Skeletal muscle satellite cell (primary cell): ENCODE results near the gene STX5. TPM values are rescaled to one million over a fixed set of nuclear protein-coding genes. Genes with fewer than 3 reads are reported as not detected.

Experiments used
- H3K27me3 ChIP-seq: 2 replicates; pipeline ENCODE4 v1.7.0; 2013; ENCODE audit warnings: low read length; ENCODE audit not compliant: control insufficient read depth, insufficient read depth
- H3K36me3 ChIP-seq: 2 replicates; pipeline ENCODE4 v1.7.0; 2013; ENCODE audit warnings: mild to moderate bottlenecking, control low read depth, low read length; ENCODE audit not compliant: insufficient read depth
- H3K4me1 ChIP-seq: 2 replicates; pipeline ENCODE4 v1.7.0; 2013; ENCODE audit warnings: low read length; ENCODE audit not compliant: control insufficient read depth, insufficient read depth
- H3K4me2 ChIP-seq: 2 replicates; pipeline ENCODE4 v1.7.0; 2013; ENCODE audit warnings: mild to moderate bottlenecking, low read length
- H3K4me3 ChIP-seq: 2 replicates; pipeline ENCODE4 v1.7.0; 2013; ENCODE audit warnings: low read length
- H3K9ac ChIP-seq: 2 replicates; pipeline ENCODE4 v1.7.0; 2013; ENCODE audit warnings: mild to moderate bottlenecking, low read depth, low read length, moderate library complexity
- H3K9me3 ChIP-seq: replicated peaks from 2 replicates; pipeline ENCODE4 v1.7.0; 2013; ENCODE audit warnings: mild to moderate bottlenecking, control low read depth, low read length
- total RNA-seq: library from RNA; depleted of rRNA; stranded (reverse); fragments of >200 nt; gene quantifications from 2 replicates; pipeline ENCODE4 v1.2.3, GENCODE V29; 2012; rRNA removed

Gene STX5, protein sequence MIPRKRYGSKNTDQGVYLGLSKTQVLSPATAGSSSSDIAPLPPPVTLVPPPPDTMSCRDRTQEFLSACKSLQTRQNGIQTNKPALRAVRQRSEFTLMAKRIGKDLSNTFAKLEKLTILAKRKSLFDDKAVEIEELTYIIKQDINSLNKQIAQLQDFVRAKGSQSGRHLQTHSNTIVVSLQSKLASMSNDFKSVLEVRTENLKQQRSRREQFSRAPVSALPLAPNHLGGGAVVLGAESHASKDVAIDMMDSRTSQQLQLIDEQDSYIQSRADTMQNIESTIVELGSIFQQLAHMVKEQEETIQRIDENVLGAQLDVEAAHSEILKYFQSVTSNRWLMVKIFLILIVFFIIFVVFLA
- 21.0 and 29.1 TPM in 2 replicates for total RNA-seq

DNA sequence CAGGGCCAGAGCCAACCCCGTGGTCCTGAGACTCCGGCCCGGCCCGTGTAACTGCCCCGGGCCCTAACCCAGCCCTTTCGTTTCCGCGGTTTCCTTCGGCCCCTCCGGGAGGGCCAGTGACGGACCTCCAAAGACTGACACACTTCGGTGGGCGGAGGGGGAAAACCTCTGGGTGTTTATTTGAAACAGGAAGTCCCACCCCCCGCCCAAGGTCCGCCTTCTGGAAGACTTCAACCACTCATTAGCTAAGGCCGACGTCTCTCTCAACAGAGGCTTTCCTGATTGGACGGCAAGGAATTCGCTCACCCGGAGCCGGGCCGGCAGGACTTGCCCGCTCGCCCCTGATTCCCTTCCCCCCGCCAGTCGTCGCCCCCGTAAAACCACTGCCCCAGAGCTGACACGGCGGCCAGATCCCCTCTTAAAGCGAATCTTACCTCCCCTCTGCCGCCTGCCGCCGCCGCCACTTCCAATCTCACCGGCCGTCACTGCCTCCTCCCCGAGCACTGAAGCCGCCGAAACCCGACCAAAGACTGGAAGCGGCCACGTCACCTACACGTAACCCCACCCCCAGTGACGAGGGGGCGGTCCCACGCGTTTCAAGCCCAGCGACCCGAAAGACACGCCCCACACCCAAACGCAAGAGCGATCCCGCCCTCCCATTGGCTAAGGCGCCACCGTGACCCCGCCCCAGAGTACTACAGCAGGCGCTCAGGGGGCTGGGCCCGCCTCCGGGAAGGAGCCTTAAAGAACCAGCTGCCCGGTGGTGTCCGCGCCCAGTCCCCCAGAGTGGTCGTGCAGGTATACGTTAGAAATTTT is at the start of gene STX5:
STX5 (minus strand) TSS at position 532 of the 816 bp plus-strand sequence. CDS start 808 bp downstream, outside the sequence.
- Histone ChIP-seq H3K4me2 (peak within 1 kb of the TSS; percentile 100), H3K36me3 (peaks cover 45% of the 10 kb centered on the region)

GRCh38 chr11:62880803-62881578 is 49.1 kb upstream of the STX5 start, which contains the start of gene SLC3A2:
Gene SLC3A2 (plus strand): TSS chr11:62880896. CDS start chr11:62881024, 128 bp downstream.
- Histone ChIP-seq H3K9ac (peak within 1 kb of the TSS; percentile 100), H3K4me2 (peak within 1 kb of the TSS; percentile 96), H3K4me1 (peaks cover 40% of the 10 kb centered on the region), H3K27me3 (no peaks in the 10 kb centered on the region), H3K36me3 (peaks cover 45% of the 10 kb centered on the region), H3K4me3 (peak within 1 kb of the TSS; percentile 94), H3K9me3 (no peaks in the 10 kb centered on the region)

More for the DNA sequence above, at the start of gene STX5:
- Histone ChIP-seq H3K4me3 (peak within 1 kb of the TSS; percentile 94), H3K4me1 (peaks cover 20% of the 10 kb centered on the region), H3K9ac (peak within 1 kb of the TSS; percentile 95), H3K9me3 (no peaks in the 10 kb centered on the region), H3K27me3 (no peaks in the 10 kb centered on the region)

DNA sequence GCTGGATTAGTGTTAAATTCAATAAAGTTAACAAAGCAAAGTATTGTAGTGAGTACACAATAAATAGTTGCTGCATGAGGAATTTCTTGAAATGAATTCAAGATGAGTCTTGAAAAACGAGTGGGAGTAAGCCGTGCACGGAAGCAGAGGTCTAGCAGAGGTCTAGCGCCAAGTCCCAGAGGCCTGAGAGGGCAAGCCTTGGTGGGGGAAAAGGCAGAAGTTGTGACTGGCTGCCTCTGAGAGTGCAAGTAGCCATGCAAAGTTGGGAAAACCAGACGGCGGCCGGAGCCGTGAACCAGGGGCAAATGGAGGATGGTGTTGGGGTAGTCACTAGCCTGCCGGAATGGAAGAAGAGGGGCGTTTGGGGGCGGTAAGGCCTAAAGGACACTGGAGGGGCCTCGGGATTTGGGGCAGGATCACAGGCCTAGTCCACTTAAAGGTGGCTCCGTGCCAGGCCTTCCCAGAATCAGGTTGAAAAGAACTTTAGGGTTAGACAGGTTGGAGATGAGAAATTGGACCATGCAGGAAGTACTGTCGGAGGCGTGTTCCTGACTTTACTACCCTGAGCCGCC is 48.5 kb upstream of the STX5 start:
- peaks cover 39% of the 10 kb centered on the region for H3K36me3 ChIP-seq
- H3K4me2 ChIP-seq, result peak overlapping the region; percentile 96
- H3K9me3 ChIP-seq, result no peaks in the 10 kb centered on the region
- peak overlapping the region; percentile 94 for H3K4me3 ChIP-seq
- H3K27me3 ChIP-seq, result no peaks in the 10 kb centered on the region
- peaks cover 37% of the 10 kb centered on the region for H3K4me1 ChIP-seq
- peak overlapping the region; percentile 100 for H3K9ac ChIP-seq

DNA sequence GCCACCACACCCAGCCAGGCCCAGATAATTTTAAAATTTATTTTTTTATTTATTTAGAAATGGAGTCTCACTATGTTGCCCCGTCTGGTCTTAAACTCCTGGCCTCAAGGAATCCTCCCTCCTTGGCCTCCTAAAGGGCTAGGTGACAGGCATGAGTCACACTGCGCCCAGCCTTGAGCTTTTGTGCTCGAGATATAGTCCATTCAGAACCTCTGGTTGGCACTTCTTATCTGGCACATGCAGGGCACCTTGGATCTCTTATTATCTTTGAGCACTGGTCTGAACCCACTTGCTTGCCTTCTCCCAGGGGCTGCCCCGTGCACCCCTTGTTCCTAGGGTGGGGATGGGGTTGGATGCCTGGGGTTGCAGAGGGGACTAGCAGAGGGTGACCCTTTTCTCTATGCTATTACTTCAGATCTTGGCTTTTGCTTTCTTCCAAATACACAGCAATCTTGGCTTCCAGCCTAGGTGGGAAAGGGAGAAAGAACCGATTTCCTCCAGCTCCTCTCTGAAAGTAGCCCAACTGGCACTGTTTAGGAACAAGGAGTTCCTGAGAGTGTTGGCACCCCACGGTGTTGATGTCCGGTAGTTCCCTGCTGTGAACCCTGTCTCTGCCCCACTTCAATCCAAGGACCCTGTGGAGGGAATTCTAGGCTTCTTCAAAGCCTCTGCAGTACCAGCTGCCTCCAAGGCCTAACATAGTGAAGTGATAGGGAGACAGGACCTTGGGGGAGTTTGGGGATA is 47.6 kb upstream of the STX5 start:
- Histone ChIP-seq H3K4me3 (peak overlapping the region; percentile 94), H3K4me2 (peak overlapping the region; percentile 96), H3K36me3 (peaks cover 32% of the 10 kb centered on the region), H3K27me3 (no peaks in the 10 kb centered on the region), H3K4me1 (peaks cover 31% of the 10 kb centered on the region), H3K9me3 (no peaks in the 10 kb centered on the region), H3K9ac (peak overlapping the region; percentile 100)

DNA sequence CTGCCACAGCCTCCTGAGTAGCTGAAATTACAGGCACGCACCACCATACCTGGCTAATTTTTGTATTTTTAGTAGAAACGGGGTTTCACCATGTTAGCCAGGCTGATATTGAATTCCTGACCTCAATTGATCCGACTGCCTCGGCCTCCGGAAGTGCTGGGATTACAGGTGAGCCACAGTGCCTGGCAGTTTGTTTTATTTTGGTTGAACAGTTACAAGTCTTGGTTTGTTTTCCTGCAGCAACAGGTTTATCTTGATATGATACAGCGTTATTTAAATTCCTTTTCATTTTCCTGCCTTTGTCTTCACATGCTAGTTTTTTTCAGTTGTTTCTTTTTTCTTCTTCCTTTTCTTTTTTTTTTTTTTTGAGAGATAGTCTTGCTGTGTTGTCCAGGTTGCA is 44.9 kb upstream of the STX5 start:
- Histone ChIP-seq H3K4me2 (no peak overlapping the region), H3K36me3 (peaks cover 5% of the 10 kb centered on the region), H3K4me3 (no peak overlapping the region), H3K9ac (no peak overlapping the region), H3K9me3 (no peaks in the 10 kb centered on the region), H3K27me3 (no peaks in the 10 kb centered on the region), H3K4me1 (peaks cover 12% of the 10 kb centered on the region)

DNA sequence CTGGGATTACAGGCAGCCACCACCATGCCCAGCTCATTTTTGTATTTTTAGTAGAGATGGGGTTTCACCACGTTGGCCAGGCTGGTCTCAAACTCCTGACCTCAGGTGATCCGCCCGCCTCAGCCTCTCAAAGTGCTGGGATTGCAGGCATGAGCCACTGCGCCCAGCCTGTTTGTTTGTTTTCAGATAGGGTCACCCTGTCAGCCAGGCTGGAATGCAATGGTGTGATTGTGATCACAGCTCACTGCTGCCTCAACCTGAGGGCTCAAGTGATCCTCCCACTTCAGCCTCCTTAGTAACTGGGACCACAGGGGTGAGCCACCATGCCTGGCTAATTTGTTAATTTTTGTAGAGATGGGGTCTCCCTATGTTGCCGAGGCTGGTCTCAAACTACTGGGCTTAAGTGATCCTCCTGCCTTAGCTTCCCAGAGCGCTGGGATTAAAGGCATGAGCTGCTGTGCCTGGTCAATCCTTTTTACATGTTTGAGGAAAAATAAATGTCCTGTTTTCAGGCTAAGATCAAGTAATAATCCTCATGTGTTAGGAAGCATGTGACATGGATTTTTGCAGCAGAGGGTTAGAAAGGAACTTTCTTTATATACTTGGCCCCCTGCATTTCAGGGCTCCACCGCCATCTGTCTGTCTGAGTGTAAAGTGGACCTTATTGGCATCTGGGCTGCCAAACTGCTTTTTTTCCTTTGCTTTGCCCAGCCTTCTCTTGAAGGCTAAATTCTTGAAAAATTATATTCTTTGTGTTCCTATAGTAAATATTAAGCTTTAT is 44.0 kb upstream of the STX5 start:
- Histone ChIP-seq H3K4me3 (no peak overlapping the region), H3K36me3 (peaks cover 4% of the 10 kb centered on the region), H3K9ac (no peak overlapping the region), H3K4me2 (no peak overlapping the region), H3K4me1 (peaks cover 12% of the 10 kb centered on the region), H3K9me3 (no peaks in the 10 kb centered on the region), H3K27me3 (no peaks in the 10 kb centered on the region)

DNA sequence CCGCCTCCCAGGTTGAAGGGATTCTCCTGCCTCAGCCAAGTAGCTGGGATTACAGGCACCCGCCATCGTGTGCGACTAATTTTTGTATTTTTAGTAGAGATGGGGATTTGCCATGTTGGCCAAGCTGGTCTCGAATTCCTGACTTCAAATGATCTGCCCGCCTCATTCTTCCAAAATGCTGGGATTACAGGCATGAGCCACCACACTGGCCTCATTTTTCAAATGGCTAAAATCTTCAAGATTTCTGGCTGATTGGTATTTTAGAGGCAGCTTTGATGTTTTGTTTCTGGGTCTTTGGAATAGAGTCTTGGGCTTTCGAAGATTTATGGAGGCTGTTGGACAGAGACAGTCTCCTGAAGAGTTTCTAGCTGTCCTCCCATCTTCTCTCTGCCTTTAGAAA is 43.0 kb upstream of the STX5 start:
- Histone ChIP-seq H3K9ac (no peak overlapping the region), H3K36me3 (peaks cover 4% of the 10 kb centered on the region), H3K4me3 (no peak overlapping the region), H3K4me1 (peaks cover 7% of the 10 kb centered on the region), H3K27me3 (no peaks in the 10 kb centered on the region), H3K4me2 (no peak overlapping the region), H3K9me3 (no peaks in the 10 kb centered on the region)

GRCh38 chr11:62865635-62866034 is 33.8 kb upstream of the STX5 start:
- H3K9me3 ChIP-seq, result no peaks in the 10 kb centered on the region
- H3K4me3 ChIP-seq, result no peak overlapping the region
- no peak overlapping the region for H3K9ac ChIP-seq

GRCh38 chr11:62863687-62864335 is 32.0 kb upstream of the STX5 start:
- Histone ChIP-seq H3K27me3 (no peaks in the 10 kb centered on the region), H3K4me2 (no peak overlapping the region), H3K9ac (no peak overlapping the region), H3K4me3 (no peak overlapping the region), H3K4me1 (no peaks in the 10 kb centered on the region), H3K36me3 (no peaks in the 10 kb centered on the region), H3K9me3 (no peaks in the 10 kb centered on the region)

More at GRCh38 chr11:62865635-62866034, 33.8 kb upstream of the STX5 start:
- H3K4me1 ChIP-seq, result no peaks in the 10 kb centered on the region
- no peak overlapping the region for H3K4me2 ChIP-seq
- no peaks in the 10 kb centered on the region for H3K27me3 ChIP-seq
- H3K36me3 ChIP-seq, result no peaks in the 10 kb centered on the region
